Measurements from ENCODE around the gene SIRT7. TPM values are rescaled to one million over a fixed set of nuclear protein-coding genes. Genes with fewer than 3 reads are reported as not detected.
A peak's percentile ranks its signal among the peaks of the same experiment; 100 is the strongest.

SIRT7 gene
- 19.6 and 33.7 TPM in 2 replicates for total RNA-seq (2014; rRNA removed; shearing (Covaris generic); ENCODE audit: low replicate concordance)

GRCh38 chr17:81917565-81918332 lies at the start of gene SIRT7:
TSS of gene SIRT7 (minus strand) at chr17:81918176. CDS start at chr17:81918131, 45 bp downstream.
- no peaks in the 10 kb centered on the region for H3K9me2 ChIP-seq (replicated peaks; ENCODE audit: insufficient read depth, low read length)
- peaks cover 12% of the 10 kb centered on the region for H3K4me1 ChIP-seq (ENCODE audit: low read length)
- H3K27me3 ChIP-seq (ENCODE audit: low read length), result no peaks in the 10 kb centered on the region
- peak within 1 kb of the TSS; percentile 83 for H3K4me3 ChIP-seq (ENCODE audit: low read length)
- H3K9me3 ChIP-seq (ENCODE audit: low read length), result no peaks in the 10 kb centered on the region
- H3K79me2 ChIP-seq (ENCODE audit: low read length), result peaks cover 33% of the 10 kb centered on the region
- H4K20me1 ChIP-seq (ENCODE audit: insufficient read depth, low read depth, low read length), result peaks cover 17% of the 10 kb centered on the region; the same call in 1 of the 2 replicates
- H3K36me3 ChIP-seq (ENCODE audit: insufficient read depth, low read length), result peaks cover 9% of the 10 kb centered on the region; the same call in 1 of the 2 replicates
- peak within 1 kb of the TSS; percentile 92 for H3K4me2 ChIP-seq (ENCODE audit: low read depth, low read length, poor library complexity, severe bottlenecking)
- no peak within 1 kb of the TSS for H2AFZ ChIP-seq (ENCODE audit: low read length)
- H3K27ac ChIP-seq (ENCODE audit: low read length), result no peak within 1 kb of the TSS
- DNase-seq, result peak; percentile 94
- peak within 1 kb of the TSS; percentile 81 for H3K9ac ChIP-seq (ENCODE audit: low read length)

- H2AFZ ChIP-seq (ENCODE audit: low read length), result peak overlapping the region; percentile 94
- DNase-seq, result no peak
- no peaks in the 10 kb centered on the region for H3K36me3 ChIP-seq (ENCODE audit: insufficient read depth, low read length)
- H3K9me3 ChIP-seq (ENCODE audit: low read length), result no peaks in the 10 kb centered on the region
- no peaks in the 10 kb centered on the region for H3K9me2 ChIP-seq (replicated peaks; ENCODE audit: insufficient read depth, low read length)
- peak overlapping the region; percentile 62; the same call in 1 of the 2 replicates for H3K4me3 ChIP-seq (ENCODE audit: low read length)
- H3K9ac ChIP-seq (ENCODE audit: low read length), result peak overlapping the region; percentile 71
- H3K4me1 ChIP-seq (ENCODE audit: low read length), result peaks cover 23% of the 10 kb centered on the region
- H4K20me1 ChIP-seq (ENCODE audit: insufficient read depth, low read depth, low read length), result no peaks in the 10 kb centered on the region
- H3K27ac ChIP-seq (ENCODE audit: low read length), result no peak overlapping the region
- no peaks in the 10 kb centered on the region for H3K27me3 ChIP-seq (ENCODE audit: low read length)
- no peaks in the 10 kb centered on the region for H3K79me2 ChIP-seq (ENCODE audit: low read length)
- H3K4me2 ChIP-seq (ENCODE audit: low read depth, low read length, poor library complexity, severe bottlenecking), result peak overlapping the region; percentile 75
Observed at GRCh38 chr17:81967244-81967532, 49.2 kb upstream of the SIRT7 start.

GRCh38 chr17:81966343-81967243 lies 48.6 kb upstream of the SIRT7 start:
- no peak overlapping the region for H3K27ac ChIP-seq (ENCODE audit: low read length)
- no peaks in the 10 kb centered on the region for H3K79me2 ChIP-seq (ENCODE audit: low read length)
- H3K4me2 ChIP-seq (ENCODE audit: low read depth, low read length, poor library complexity, severe bottlenecking), result peak overlapping the region; percentile 75
- H3K4me1 ChIP-seq (ENCODE audit: low read length), result peaks cover 23% of the 10 kb centered on the region
- no peaks in the 10 kb centered on the region for H3K36me3 ChIP-seq (ENCODE audit: insufficient read depth, low read length)
- H3K4me3 ChIP-seq (ENCODE audit: low read length), result peak overlapping the region; percentile 62; the same call in 1 of the 2 replicates
- no peaks in the 10 kb centered on the region for H3K27me3 ChIP-seq (ENCODE audit: low read length)
- peak overlapping the region; percentile 71 for H3K9ac ChIP-seq (ENCODE audit: low read length)
- no peaks in the 10 kb centered on the region for H3K9me3 ChIP-seq (ENCODE audit: low read length)
- H4K20me1 ChIP-seq (ENCODE audit: insufficient read depth, low read depth, low read length), result no peaks in the 10 kb centered on the region
- peak overlapping the region; percentile 94; the same call in 1 of the 2 replicates for H2AFZ ChIP-seq (ENCODE audit: low read length)
- DNase-seq, result peak; percentile 65
- H3K9me2 ChIP-seq (replicated peaks; ENCODE audit: insufficient read depth, low read length), result no peaks in the 10 kb centered on the region

GRCh38 chr17:81964081-81964849 lies 46.3 kb upstream of the SIRT7 start:
- DNase-seq, result no peak
- H3K9me2 ChIP-seq (replicated peaks; ENCODE audit: insufficient read depth, low read length), result no peaks in the 10 kb centered on the region
- peaks cover 23% of the 10 kb centered on the region for H3K4me1 ChIP-seq (ENCODE audit: low read length)
- H3K27me3 ChIP-seq (ENCODE audit: low read length), result no peaks in the 10 kb centered on the region
- no peak overlapping the region for H3K4me2 ChIP-seq (ENCODE audit: low read depth, low read length, poor library complexity, severe bottlenecking)
- no peaks in the 10 kb centered on the region for H3K79me2 ChIP-seq (ENCODE audit: low read length)
- H3K27ac ChIP-seq (ENCODE audit: low read length), result no peak overlapping the region
- H4K20me1 ChIP-seq (ENCODE audit: insufficient read depth, low read depth, low read length), result no peaks in the 10 kb centered on the region
- no peak overlapping the region for H3K9ac ChIP-seq (ENCODE audit: low read length)
- H3K36me3 ChIP-seq (ENCODE audit: insufficient read depth, low read length), result no peaks in the 10 kb centered on the region
- H3K9me3 ChIP-seq (ENCODE audit: low read length), result no peaks in the 10 kb centered on the region
- no peak overlapping the region for H2AFZ ChIP-seq (ENCODE audit: low read length)
- H3K4me3 ChIP-seq (ENCODE audit: low read length), result no peak overlapping the region

GRCh38 chr17:81962499-81963441 lies 44.8 kb upstream of the SIRT7 start:
- no peaks in the 10 kb centered on the region for H3K27me3 ChIP-seq (ENCODE audit: low read length)
- H3K4me2 ChIP-seq (ENCODE audit: low read depth, low read length, poor library complexity, severe bottlenecking), result no peak overlapping the region

GRCh38 chr17:81961521-81962498 lies 43.8 kb upstream of the SIRT7 start:
- Histone ChIP-seq H3K9me3 (ENCODE audit: low read length) (no peaks in the 10 kb centered on the region), H2AFZ (ENCODE audit: low read length) (no peak overlapping the region), H4K20me1 (ENCODE audit: insufficient read depth, low read depth, low read length) (no peaks in the 10 kb centered on the region), H3K79me2 (ENCODE audit: low read length) (no peaks in the 10 kb centered on the region), H3K4me3 (ENCODE audit: low read length) (no peak overlapping the region), H3K9ac (ENCODE audit: low read length) (no peak overlapping the region), H3K9me2 (replicated peaks; ENCODE audit: insufficient read depth, low read length) (no peaks in the 10 kb centered on the region), H3K27ac (ENCODE audit: low read length) (no peak overlapping the region), H3K4me1 (ENCODE audit: low read length) (peaks cover 5% of the 10 kb centered on the region), H3K36me3 (ENCODE audit: insufficient read depth, low read length) (no peaks in the 10 kb centered on the region), H3K27me3 (ENCODE audit: low read length) (no peaks in the 10 kb centered on the region), H3K4me2 (ENCODE audit: low read depth, low read length, poor library complexity, severe bottlenecking) (no peak overlapping the region)
- DNase-seq, result no peak

More at GRCh38 chr17:81962499-81963441, 44.8 kb upstream of the SIRT7 start:
- Histone ChIP-seq H3K79me2 (ENCODE audit: low read length) (no peaks in the 10 kb centered on the region), H3K27ac (ENCODE audit: low read length) (no peak overlapping the region), H3K4me1 (ENCODE audit: low read length) (peaks cover 14% of the 10 kb centered on the region), H3K9me3 (ENCODE audit: low read length) (no peaks in the 10 kb centered on the region), H3K4me3 (ENCODE audit: low read length) (no peak overlapping the region), H3K9me2 (replicated peaks; ENCODE audit: insufficient read depth, low read length) (no peaks in the 10 kb centered on the region), H2AFZ (ENCODE audit: low read length) (no peak overlapping the region), H3K36me3 (ENCODE audit: insufficient read depth, low read length) (no peaks in the 10 kb centered on the region), H3K9ac (ENCODE audit: low read length) (no peak overlapping the region), H4K20me1 (ENCODE audit: insufficient read depth, low read depth, low read length) (no peaks in the 10 kb centered on the region)
- DNase-seq, result no peak
